DND-41 (cell line): Measurements from ENCODE around the gene HOMER3.

Source experiments
- EZH2 ChIP-seq: IDR thresholded peaks from 3 replicates; pipeline ENCODE4 v1.6.1; 2012; ENCODE audit warnings: borderline replicate concordance, low read depth, mild to moderate bottlenecking, moderate library complexity, low read length, inconsistent platforms; ENCODE audit not compliant: severe bottlenecking
- TF ChIP-seq, protein P1 (sequence below): IDR thresholded peaks from 2 replicates; pipeline ENCODE4 v1.5.1; 2012; ENCODE audit warnings: borderline replicate concordance, low read length, moderate library complexity, mild to moderate bottlenecking; ENCODE audit not compliant: poor library complexity, severe bottlenecking; ENCODE audit errors: extremely low read depth

DNA sequence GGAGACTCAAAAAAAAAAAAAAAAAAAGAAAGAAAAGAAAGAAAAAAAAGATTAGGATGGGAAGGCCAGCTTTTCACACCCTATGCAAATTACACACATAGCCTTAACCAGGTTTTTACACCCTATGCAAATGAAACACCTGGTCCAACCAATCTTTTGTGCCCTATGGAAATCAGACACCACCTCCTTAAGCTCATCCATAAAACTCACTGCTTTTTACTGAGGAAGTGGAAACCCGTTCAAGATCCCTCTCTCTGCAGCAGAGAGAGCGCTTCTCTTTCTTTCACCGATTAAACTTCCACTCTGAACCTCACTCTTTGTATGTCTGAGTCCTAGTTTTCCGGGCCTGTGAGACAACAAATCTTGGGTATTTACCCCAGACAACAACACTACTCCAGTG lies 25.3 kb upstream of the HOMER3 start:
- TF ChIP-seq, protein P1, sequence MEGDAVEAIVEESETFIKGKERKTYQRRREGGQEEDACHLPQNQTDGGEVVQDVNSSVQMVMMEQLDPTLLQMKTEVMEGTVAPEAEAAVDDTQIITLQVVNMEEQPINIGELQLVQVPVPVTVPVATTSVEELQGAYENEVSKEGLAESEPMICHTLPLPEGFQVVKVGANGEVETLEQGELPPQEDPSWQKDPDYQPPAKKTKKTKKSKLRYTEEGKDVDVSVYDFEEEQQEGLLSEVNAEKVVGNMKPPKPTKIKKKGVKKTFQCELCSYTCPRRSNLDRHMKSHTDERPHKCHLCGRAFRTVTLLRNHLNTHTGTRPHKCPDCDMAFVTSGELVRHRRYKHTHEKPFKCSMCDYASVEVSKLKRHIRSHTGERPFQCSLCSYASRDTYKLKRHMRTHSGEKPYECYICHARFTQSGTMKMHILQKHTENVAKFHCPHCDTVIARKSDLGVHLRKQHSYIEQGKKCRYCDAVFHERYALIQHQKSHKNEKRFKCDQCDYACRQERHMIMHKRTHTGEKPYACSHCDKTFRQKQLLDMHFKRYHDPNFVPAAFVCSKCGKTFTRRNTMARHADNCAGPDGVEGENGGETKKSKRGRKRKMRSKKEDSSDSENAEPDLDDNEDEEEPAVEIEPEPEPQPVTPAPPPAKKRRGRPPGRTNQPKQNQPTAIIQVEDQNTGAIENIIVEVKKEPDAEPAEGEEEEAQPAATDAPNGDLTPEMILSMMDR: no peak
- TF ChIP-seq EZH2: no peak
